Right lobe of liver (tissue), 4 donors: ENCODE results near the gene EPHB1.

ENCODE experiments used
- POLR2A ChIP-seq: fragments of 450-650 bp; IDR thresholded peaks from one replicate; pipeline ENCODE4 v1.6.1; 2017; ENCODE audit warnings: antibody characterized with exemption, mild to moderate bottlenecking
- TF ChIP-seq, protein P1 (sequence below), 4 donors: fragments of 200-600 bp in 3 of 4; fragments of 450-650 bp in 1 of 4; IDR thresholded peaks; one replicate each; pipeline versions ENCODE4 v1.5.1 to v1.8.0; 2016 to 2022; ENCODE audit warnings: antibody characterized with exemption in 4 of 4, mild to moderate bottlenecking in 2 of 4
- donor health status: DM: no; HTN: no; CAD: no.
- donor health status: DM: no; HTN: no; CAD: no.
- donor health status: DM: no; HTN: yes; CAD: no.

DNA sequence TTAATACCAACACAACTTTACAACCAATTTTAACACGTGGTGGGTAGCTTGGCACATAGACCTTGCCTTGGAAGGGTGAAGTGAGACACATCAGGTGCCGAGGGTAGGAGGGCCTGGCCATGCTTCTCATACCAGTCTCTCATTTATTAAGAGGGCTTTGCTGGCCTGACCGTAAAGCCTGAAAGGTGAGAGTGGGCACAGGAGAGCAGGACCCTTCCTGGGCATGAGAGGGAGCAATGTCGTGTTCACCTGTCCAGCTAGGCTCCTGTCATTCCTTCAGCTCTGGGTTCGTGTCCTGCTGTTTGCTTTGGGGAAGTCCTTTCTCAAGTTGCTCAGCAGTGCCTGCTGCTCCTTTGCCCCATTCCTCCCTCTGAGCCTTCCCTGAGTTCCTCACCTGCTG lies 294.4 kb downstream of the EPHB1 start:
- TF ChIP-seq, protein P1, sequence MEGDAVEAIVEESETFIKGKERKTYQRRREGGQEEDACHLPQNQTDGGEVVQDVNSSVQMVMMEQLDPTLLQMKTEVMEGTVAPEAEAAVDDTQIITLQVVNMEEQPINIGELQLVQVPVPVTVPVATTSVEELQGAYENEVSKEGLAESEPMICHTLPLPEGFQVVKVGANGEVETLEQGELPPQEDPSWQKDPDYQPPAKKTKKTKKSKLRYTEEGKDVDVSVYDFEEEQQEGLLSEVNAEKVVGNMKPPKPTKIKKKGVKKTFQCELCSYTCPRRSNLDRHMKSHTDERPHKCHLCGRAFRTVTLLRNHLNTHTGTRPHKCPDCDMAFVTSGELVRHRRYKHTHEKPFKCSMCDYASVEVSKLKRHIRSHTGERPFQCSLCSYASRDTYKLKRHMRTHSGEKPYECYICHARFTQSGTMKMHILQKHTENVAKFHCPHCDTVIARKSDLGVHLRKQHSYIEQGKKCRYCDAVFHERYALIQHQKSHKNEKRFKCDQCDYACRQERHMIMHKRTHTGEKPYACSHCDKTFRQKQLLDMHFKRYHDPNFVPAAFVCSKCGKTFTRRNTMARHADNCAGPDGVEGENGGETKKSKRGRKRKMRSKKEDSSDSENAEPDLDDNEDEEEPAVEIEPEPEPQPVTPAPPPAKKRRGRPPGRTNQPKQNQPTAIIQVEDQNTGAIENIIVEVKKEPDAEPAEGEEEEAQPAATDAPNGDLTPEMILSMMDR (IDR thresholded peaks at IDR 0.05) = no peak
- TF ChIP-seq POLR2A = no peak
